ENCODE results near the gene CCSER2. TPM values are rescaled to one million over a fixed set of nuclear protein-coding genes. Genes with fewer than 3 reads are reported as not detected.
"Not testable (repeated sequence)": the region's sequence is repeated elsewhere in the genome, so short reads cannot be mapped to it uniquely, and the experiment has no call there.

Gene CCSER2
- total RNA-seq, 2 experiments from 2014 or later: 69.8 to 73.5 TPM

DNA sequence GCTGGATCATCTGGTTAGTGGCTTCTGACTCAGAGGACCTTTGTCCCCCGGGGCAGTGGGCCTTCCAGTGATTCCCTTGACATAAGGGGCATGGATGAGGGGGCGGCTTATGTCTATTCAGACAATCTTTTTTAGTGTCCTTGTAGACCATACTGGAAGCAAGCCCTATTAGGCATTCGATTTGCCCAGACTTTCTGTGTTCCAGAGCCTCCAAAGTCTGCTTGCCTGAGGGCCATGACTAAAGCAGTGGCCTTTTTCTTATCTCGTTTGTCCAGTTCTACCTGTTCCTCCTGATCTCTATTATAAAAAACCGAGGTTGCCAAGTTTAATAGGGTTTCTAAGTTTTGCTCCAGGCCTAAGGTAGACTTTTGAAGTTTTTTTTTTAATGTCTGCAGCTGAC is 199.0 kb downstream of the CCSER2 start:
- CTCF ChIA-PET; intact Hi-C loops (cut with micrococcal nuclease); DNase-seq; H3K27ac Mint-ChIP-seq; H3K4me3 Mint-ChIP-seq; H3K4me1 Mint-ChIP-seq (ENCODE audit: low read depth); H3K27me3 Mint-ChIP-seq; POLR2A ChIA-PET: not testable (repeated sequence)
- Mint-ChIP-seq H3K36me3 (peaks cover 11% of the 10 kb centered on the region), H3K9me3 (peaks cover 19% of the 10 kb centered on the region)

- H3K4me1 Mint-ChIP-seq (ENCODE audit: low read depth); H3K4me3 Mint-ChIP-seq; intact Hi-C loops (cut with micrococcal nuclease); DNase-seq; H3K27ac Mint-ChIP-seq; H3K27me3 Mint-ChIP-seq; POLR2A ChIA-PET: not testable (repeated sequence)
- CTCF ChIA-PET: interaction anchor here (0.6 to 0.9 kb wide), 3 partner anchors 8 to 153 kb away, joined by 3 to 4 read pairs (median 4); no protein-coding TSS in a partner anchor
- H3K9me3 Mint-ChIP-seq: peaks cover 19% of the 10 kb centered on the region
- H3K36me3 Mint-ChIP-seq: peaks cover 11% of the 10 kb centered on the region
These were observed 200.1 kb downstream of the CCSER2 start for GRCh38 chr10:84528526-84528925.

- ChIA-PET CTCF (interaction anchor here (0.8 to 12.3 kb wide), 4 partner anchors 9 to 266 kb away, joined by 3 to 336 read pairs (median 10); no protein-coding TSS in a partner anchor), POLR2A (no interaction called here)
- H3K36me3 Mint-ChIP-seq: peaks cover 4% of the 10 kb centered on the region
These were observed 202.4 kb downstream of the CCSER2 start for GRCh38 chr10:84530724-84531325.

DNA sequence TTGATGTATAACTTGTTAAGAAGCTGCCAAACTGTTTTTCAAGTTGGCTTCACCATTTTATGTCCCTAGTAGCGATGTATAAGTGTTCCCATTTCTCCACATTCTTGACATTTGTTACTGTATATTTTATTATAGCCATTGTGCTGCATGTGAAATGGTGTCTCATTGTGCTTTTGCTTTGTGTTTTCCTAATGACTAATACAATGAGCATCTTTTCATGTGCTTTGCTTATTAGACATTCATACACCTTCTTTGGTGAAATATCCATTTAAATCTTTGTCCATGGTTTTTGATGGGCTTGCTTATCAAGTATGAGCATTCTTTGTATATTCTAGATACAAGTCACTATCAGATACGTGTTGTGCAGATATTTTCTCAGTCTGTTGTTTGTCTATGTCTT is 203.0 kb downstream of the CCSER2 start:
- ChIA-PET POLR2A (no interaction called here), CTCF (interaction anchor here (0.8 to 12.3 kb wide), 5 partner anchors 8 to 266 kb away, joined by 3 to 336 read pairs (median 7); no protein-coding TSS in a partner anchor)
- no peak for DNase-seq
- H3K27me3 Mint-ChIP-seq: no peaks in the 10 kb centered on the region
- no peaks in the 10 kb centered on the region for H3K36me3 Mint-ChIP-seq
- intact Hi-C loops (cut with micrococcal nuclease): no loop called here
- peaks cover 4% of the 10 kb centered on the region for H3K9me3 Mint-ChIP-seq
- H3K4me3 Mint-ChIP-seq: no peak overlapping the region
- H3K27ac Mint-ChIP-seq: no peak overlapping the region
- peaks cover 17% of the 10 kb centered on the region for H3K4me1 Mint-ChIP-seq (ENCODE audit: low read depth)

More at GRCh38 chr10:84530724-84531325, 202.4 kb downstream of the CCSER2 start:
- peaks cover 17% of the 10 kb centered on the region for H3K4me1 Mint-ChIP-seq (ENCODE audit: low read depth)
- intact Hi-C loops (cut with micrococcal nuclease): no loop called here
- peaks cover 10% of the 10 kb centered on the region for H3K9me3 Mint-ChIP-seq
- DNase-seq: no peak
- H3K27me3 Mint-ChIP-seq: no peaks in the 10 kb centered on the region
- no peak overlapping the region for H3K27ac Mint-ChIP-seq
- H3K4me3 Mint-ChIP-seq: no peak overlapping the region

- Mint-ChIP-seq H3K4me1 (ENCODE audit: low read depth) (peaks cover 24% of the 10 kb centered on the region), H3K36me3 (no peaks in the 10 kb centered on the region), H3K9me3 (no peaks in the 10 kb centered on the region), H3K4me3 (no peak overlapping the region), H3K27me3 (no peaks in the 10 kb centered on the region), H3K27ac (peak overlapping the region; percentile 72)
- peak; percentile 26 for DNase-seq
- intact Hi-C loops (cut with micrococcal nuclease): loop anchor here (2.0 kb wide), 1 partner anchor 395 kb away; the partner anchor contains the start of gene GHITM
- POLR2A ChIA-PET: interaction anchor here (0.8 kb wide), 1 partner anchor 205 kb away, joined by 4 read pairs; no protein-coding TSS in a partner anchor
- CTCF ChIA-PET: interaction anchor here (1.0 to 12.3 kb wide), 6 partner anchors 15 to 277 kb away, joined by 3 to 336 read pairs (median 41); no protein-coding TSS in a partner anchor
These were observed 205.8 kb downstream of the CCSER2 start for GRCh38 chr10:84534168-84534567.

- Mint-ChIP-seq H3K4me3 (no peak overlapping the region), H3K4me1 (ENCODE audit: low read depth) (peaks cover 31% of the 10 kb centered on the region), H3K9me3 (no peaks in the 10 kb centered on the region), H3K27me3 (peaks cover 16% of the 10 kb centered on the region), H3K27ac (no peak overlapping the region), H3K36me3 (no peaks in the 10 kb centered on the region)
- peak; percentile 48 for DNase-seq
- ChIA-PET CTCF (interaction anchor here (0.6 to 12.3 kb wide), 55 partner anchors 9 to 400 kb away, joined by 3 to 336 read pairs (median 4); partner anchors contain the start of gene CCSER2), POLR2A (no interaction called here)
- intact Hi-C loops (cut with micrococcal nuclease): loop anchor here (1.0 kb wide), 6 partner anchors 107 to 270 kb away; no protein-coding TSS in a partner anchor
These were observed 209.1 kb downstream of the CCSER2 start for GRCh38 chr10:84537447-84537931.

DNA sequence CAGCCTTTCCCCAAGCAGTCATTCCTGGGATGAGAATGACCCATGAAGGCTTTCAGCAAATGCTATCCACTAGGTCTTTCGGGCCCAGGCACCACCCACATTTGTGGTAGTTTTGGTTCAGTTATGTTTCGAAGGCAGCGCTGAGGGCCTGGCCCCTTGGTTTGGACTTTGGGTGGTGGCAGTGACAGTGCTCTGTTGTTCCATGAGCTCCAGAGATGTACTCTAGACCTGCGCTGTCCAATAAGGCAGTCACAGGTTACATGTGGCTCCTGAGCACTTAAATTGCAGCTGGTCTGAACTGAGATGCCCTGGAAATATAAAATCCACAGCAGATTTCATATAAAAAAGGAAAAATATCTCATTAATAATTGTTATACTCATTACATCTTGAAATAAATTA is 209.6 kb downstream of the CCSER2 start:
- intact Hi-C loops (cut with micrococcal nuclease): no loop called here
- Mint-ChIP-seq H3K4me3 (no peak overlapping the region), H3K27ac (no peak overlapping the region), H3K27me3 (peaks cover 16% of the 10 kb centered on the region), H3K9me3 (no peaks in the 10 kb centered on the region), H3K4me1 (ENCODE audit: low read depth) (peaks cover 31% of the 10 kb centered on the region), H3K36me3 (no peaks in the 10 kb centered on the region)
- POLR2A ChIA-PET: no interaction called here
- CTCF ChIA-PET: interaction anchor here (0.6 to 12.3 kb wide), 31 partner anchors 9 to 400 kb away, joined by 3 to 336 read pairs (median 5); no protein-coding TSS in a partner anchor
- no peak for DNase-seq

GRCh38 chr10:84539216-84539615 is 210.8 kb downstream of the CCSER2 start:
- ChIA-PET POLR2A (no interaction called here), CTCF (interaction anchor here (0.9 to 12.3 kb wide), 14 partner anchors 8 to 392 kb away, joined by 3 to 336 read pairs (median 6); no protein-coding TSS in a partner anchor)
- no peak for DNase-seq
- Mint-ChIP-seq H3K27ac (no peak overlapping the region), H3K9me3 (no peaks in the 10 kb centered on the region), H3K4me3 (no peak overlapping the region), H3K4me1 (ENCODE audit: low read depth) (peaks cover 27% of the 10 kb centered on the region), H3K27me3 (peaks cover 16% of the 10 kb centered on the region), H3K36me3 (no peaks in the 10 kb centered on the region)
- intact Hi-C loops (cut with micrococcal nuclease): no loop called here

DNA sequence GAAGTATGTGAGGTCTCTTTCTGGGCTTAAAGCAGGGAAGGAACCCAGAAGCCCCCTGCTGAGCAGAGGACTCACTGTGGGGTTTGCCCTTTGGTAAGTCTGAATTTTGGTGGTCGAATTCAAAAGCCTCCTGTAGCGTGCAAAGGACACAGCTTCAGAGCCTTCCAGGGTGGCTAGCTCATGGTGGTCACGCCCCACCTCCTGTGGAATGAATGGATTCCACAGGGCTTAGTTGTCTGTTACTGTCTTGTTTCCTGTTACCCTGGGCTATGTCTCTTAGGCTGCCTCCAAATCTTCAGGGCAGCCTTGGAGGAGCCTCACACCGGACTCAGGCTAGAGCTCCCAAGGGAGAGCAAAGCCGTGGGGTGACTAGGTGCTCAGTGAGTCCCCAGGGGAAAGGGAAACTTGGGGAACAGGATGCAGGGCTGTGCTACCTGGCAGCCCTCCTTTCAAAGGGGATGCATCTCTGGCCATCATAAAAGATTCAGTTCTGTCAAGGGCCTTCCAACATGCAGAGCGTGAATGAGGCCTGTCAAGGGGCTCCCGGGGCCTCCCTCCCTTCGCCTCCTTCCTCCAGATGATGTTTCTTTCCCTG is 211.7 kb downstream of the CCSER2 start:
- CTCF ChIA-PET: interaction anchor here (0.5 to 12.3 kb wide), 37 partner anchors 9 to 1895 kb away, joined by 3 to 336 read pairs (median 4); no protein-coding TSS in a partner anchor
- POLR2A ChIA-PET: no interaction called here
- intact Hi-C loops (cut with micrococcal nuclease): loop anchor here (2.0 to 5.0 kb wide), 2 partner anchors 177 to 1837 kb away; no protein-coding TSS in a partner anchor
- no peak for DNase-seq
- no peaks in the 10 kb centered on the region for H3K36me3 Mint-ChIP-seq
- H3K27ac Mint-ChIP-seq: no peak overlapping the region
- H3K4me1 Mint-ChIP-seq (ENCODE audit: low read depth): peaks cover 19% of the 10 kb centered on the region
- H3K27me3 Mint-ChIP-seq: peaks cover 16% of the 10 kb centered on the region
- H3K4me3 Mint-ChIP-seq: no peak overlapping the region
- no peaks in the 10 kb centered on the region for H3K9me3 Mint-ChIP-seq

- ChIA-PET POLR2A (no interaction called here), CTCF (interaction anchor here (0.5 to 12.3 kb wide), 37 partner anchors 9 to 1896 kb away, joined by 3 to 336 read pairs (median 4); no protein-coding TSS in a partner anchor)
- H3K27ac Mint-ChIP-seq: no peak overlapping the region
- intact Hi-C loops (cut with micrococcal nuclease): loop anchor here (2.0 to 5.0 kb wide), 2 partner anchors 176 to 1837 kb away; no protein-coding TSS in a partner anchor
- no peaks in the 10 kb centered on the region for H3K36me3 Mint-ChIP-seq
- peaks cover 16% of the 10 kb centered on the region for H3K27me3 Mint-ChIP-seq
- peaks cover 14% of the 10 kb centered on the region for H3K4me1 Mint-ChIP-seq (ENCODE audit: low read depth)
- peak; percentile 82 for DNase-seq
- no peaks in the 10 kb centered on the region for H3K9me3 Mint-ChIP-seq
- peak overlapping the region; percentile 59 for H3K4me3 Mint-ChIP-seq
These were observed 212.4 kb downstream of the CCSER2 start for GRCh38 chr10:84540617-84541288.

- no peaks in the 10 kb centered on the region for H3K36me3 Mint-ChIP-seq
- peaks cover 13% of the 10 kb centered on the region for H3K4me1 Mint-ChIP-seq (ENCODE audit: low read depth)
- CTCF ChIA-PET: interaction anchor here (0.8 to 12.3 kb wide), 7 partner anchors 147 to 1834 kb away, joined by 3 to 336 read pairs (median 5); no protein-coding TSS in a partner anchor
- no peaks in the 10 kb centered on the region for H3K9me3 Mint-ChIP-seq
- DNase-seq: no peak
- POLR2A ChIA-PET: no interaction called here
- peak overlapping the region; percentile 59 for H3K4me3 Mint-ChIP-seq
- peaks cover 16% of the 10 kb centered on the region for H3K27me3 Mint-ChIP-seq
- no peak overlapping the region for H3K27ac Mint-ChIP-seq
- intact Hi-C loops (cut with micrococcal nuclease): loop anchor here (2.0 to 5.0 kb wide), 2 partner anchors 176 to 1836 kb away; no protein-coding TSS in a partner anchor
These were observed 212.9 kb downstream of the CCSER2 start for GRCh38 chr10:84541289-84541637.

Data from activated CD4-positive, alpha-beta memory T cell treated with anti-CD3 and anti-CD28 coated beads for 36 hours (primary cell).